Measurements from ENCODE around the gene RPS17.
A peak's percentile ranks its signal among the peaks of the same experiment; 100 is the strongest.
"Not testable (repeated sequence)": the region's sequence is repeated elsewhere in the genome, so short reads cannot be mapped to it uniquely, and the experiment has no call there.

RPS17 gene

GRCh38 chr15:82544431-82544830 is 4.2 kb upstream of the RPS17 start:
- no peaks in the 10 kb centered on the region for H3K36me3 ChIP-seq (ENCODE audit: control insufficient read depth, insufficient read depth, low read length)
- no peak overlapping the region for H3K4me3 ChIP-seq (ENCODE audit: low read length)
- H3K27me3 ChIP-seq (ENCODE audit: control insufficient read depth, insufficient read depth, low read length) = peaks cover 4% of the 10 kb centered on the region
- H3K9ac ChIP-seq (ENCODE audit: low read length) = no peak overlapping the region
- H3K4me1 ChIP-seq (ENCODE audit: control insufficient read depth, insufficient read depth, low read length) = no peaks in the 10 kb centered on the region
- H3K9me3 ChIP-seq (ENCODE audit: control insufficient read depth, low read length) = no peaks in the 10 kb centered on the region

- Histone ChIP-seq H3K27me3 (ENCODE audit: control insufficient read depth, insufficient read depth, low read length) (peaks cover 4% of the 10 kb centered on the region), H3K9ac (ENCODE audit: low read length) (no peak overlapping the region), H3K4me3 (ENCODE audit: low read length) (no peak overlapping the region), H3K36me3 (ENCODE audit: control insufficient read depth, insufficient read depth, low read length) (peaks cover 7% of the 10 kb centered on the region), H3K4me1 (ENCODE audit: control insufficient read depth, insufficient read depth, low read length) (peaks cover 7% of the 10 kb centered on the region), H3K9me3 (ENCODE audit: control insufficient read depth, low read length) (no peaks in the 10 kb centered on the region)
Observed at GRCh38 chr15:82543160-82543559, 2.9 kb upstream of the RPS17 start.

- Histone ChIP-seq H3K9me3 (ENCODE audit: control insufficient read depth, low read length) (no peaks in the 10 kb centered on the region), H3K4me1 (ENCODE audit: control insufficient read depth, insufficient read depth, low read length) (peaks cover 11% of the 10 kb centered on the region), H3K27me3 (ENCODE audit: control insufficient read depth, insufficient read depth, low read length) (peaks cover 4% of the 10 kb centered on the region), H3K4me3 (ENCODE audit: low read length) (peak overlapping the region; percentile 83), H3K36me3 (ENCODE audit: control insufficient read depth, insufficient read depth, low read length) (peaks cover 22% of the 10 kb centered on the region), H3K9ac (ENCODE audit: low read length) (peak overlapping the region; percentile 83)
Observed at GRCh38 chr15:82540984-82541431, 751 bp upstream of the RPS17 start.

- H3K27me3 ChIP-seq (ENCODE audit: control insufficient read depth, insufficient read depth, low read length) = peaks cover 3% of the 10 kb centered on the region
- peaks cover 22% of the 10 kb centered on the region for H3K36me3 ChIP-seq (ENCODE audit: control insufficient read depth, insufficient read depth, low read length)
- peak overlapping the region; percentile 86 for H3K4me3 ChIP-seq (ENCODE audit: low read length)
- H3K9me3 ChIP-seq (ENCODE audit: control insufficient read depth, low read length) = no peaks in the 10 kb centered on the region
- H3K9ac ChIP-seq (ENCODE audit: low read length) = peak overlapping the region; percentile 83
- peaks cover 11% of the 10 kb centered on the region for H3K4me1 ChIP-seq (ENCODE audit: control insufficient read depth, insufficient read depth, low read length)
Observed at GRCh38 chr15:82539691-82540054, 584 bp downstream of the RPS17 start.

- H3K36me3 ChIP-seq (ENCODE audit: control insufficient read depth, insufficient read depth, low read length) = peaks cover 22% of the 10 kb centered on the region
- no peaks in the 10 kb centered on the region for H3K27me3 ChIP-seq (ENCODE audit: control insufficient read depth, insufficient read depth, low read length)
- peak overlapping the region; percentile 86 for H3K4me3 ChIP-seq (ENCODE audit: low read length)
- H3K9me3 ChIP-seq (ENCODE audit: control insufficient read depth, low read length) = no peaks in the 10 kb centered on the region
- peaks cover 11% of the 10 kb centered on the region for H3K4me1 ChIP-seq (ENCODE audit: control insufficient read depth, insufficient read depth, low read length)
- H3K9ac ChIP-seq (ENCODE audit: low read length) = peak overlapping the region; percentile 83
Observed at GRCh38 chr15:82538961-82539690, 1.1 kb downstream of the RPS17 start.

- H3K9ac ChIP-seq (ENCODE audit: low read length) = no peak overlapping the region
- H3K27me3 ChIP-seq (ENCODE audit: control insufficient read depth, insufficient read depth, low read length) = no peaks in the 10 kb centered on the region
- peaks cover 22% of the 10 kb centered on the region for H3K36me3 ChIP-seq (ENCODE audit: control insufficient read depth, insufficient read depth, low read length)
- H3K4me1 ChIP-seq (ENCODE audit: control insufficient read depth, insufficient read depth, low read length) = peaks cover 16% of the 10 kb centered on the region
- H3K9me3 ChIP-seq (ENCODE audit: control insufficient read depth, low read length) = no peaks in the 10 kb centered on the region
- H3K4me3 ChIP-seq (ENCODE audit: low read length) = no peak overlapping the region
Observed at GRCh38 chr15:82537351-82537908, 2.8 kb downstream of the RPS17 start.

GRCh38 chr15:82536409-82537350 is 3.6 kb downstream of the RPS17 start:
- peaks cover 16% of the 10 kb centered on the region for H3K4me1 ChIP-seq (ENCODE audit: control insufficient read depth, insufficient read depth, low read length)
- H3K27me3 ChIP-seq (ENCODE audit: control insufficient read depth, insufficient read depth, low read length) = no peaks in the 10 kb centered on the region
- no peak overlapping the region for H3K9ac ChIP-seq (ENCODE audit: low read length)
- no peak overlapping the region for H3K4me3 ChIP-seq (ENCODE audit: low read length)
- peaks cover 22% of the 10 kb centered on the region for H3K36me3 ChIP-seq (ENCODE audit: control insufficient read depth, insufficient read depth, low read length)
- H3K9me3 ChIP-seq (ENCODE audit: control insufficient read depth, low read length) = no peaks in the 10 kb centered on the region

- H3K27me3 ChIP-seq (ENCODE audit: control insufficient read depth, insufficient read depth, low read length) = no peaks in the 10 kb centered on the region
- peaks cover 22% of the 10 kb centered on the region for H3K36me3 ChIP-seq (ENCODE audit: control insufficient read depth, insufficient read depth, low read length)
- H3K9me3 ChIP-seq (ENCODE audit: control insufficient read depth, low read length) = no peaks in the 10 kb centered on the region
- H3K4me3 ChIP-seq (ENCODE audit: low read length) = no peak overlapping the region
- H3K9ac ChIP-seq (ENCODE audit: low read length) = no peak overlapping the region
- H3K4me1 ChIP-seq (ENCODE audit: control insufficient read depth, insufficient read depth, low read length) = peaks cover 16% of the 10 kb centered on the region
Observed at GRCh38 chr15:82535566-82536408, 4.5 kb downstream of the RPS17 start.

- not testable (repeated sequence) for H3K9ac ChIP-seq (ENCODE audit: low read length); H3K9me3 ChIP-seq (ENCODE audit: control insufficient read depth, low read length); H3K4me3 ChIP-seq (ENCODE audit: low read length); H3K27me3 ChIP-seq (ENCODE audit: control insufficient read depth, insufficient read depth, low read length)
- peaks cover 19% of the 10 kb centered on the region for H3K4me1 ChIP-seq (ENCODE audit: control insufficient read depth, insufficient read depth, low read length)
- H3K36me3 ChIP-seq (ENCODE audit: control insufficient read depth, insufficient read depth, low read length) = peaks cover 22% of the 10 kb centered on the region
Observed at GRCh38 chr15:82535151-82535550, 5.1 kb downstream of the RPS17 start.

- Histone ChIP-seq H3K4me1 (ENCODE audit: control insufficient read depth, insufficient read depth, low read length) (peaks cover 19% of the 10 kb centered on the region), H3K36me3 (ENCODE audit: control insufficient read depth, insufficient read depth, low read length) (peaks cover 22% of the 10 kb centered on the region)
- not testable (repeated sequence) for H3K27me3 ChIP-seq (ENCODE audit: control insufficient read depth, insufficient read depth, low read length); H3K9me3 ChIP-seq (ENCODE audit: control insufficient read depth, low read length); H3K9ac ChIP-seq (ENCODE audit: low read length); H3K4me3 ChIP-seq (ENCODE audit: low read length)
Observed at GRCh38 chr15:82534457-82534861, 5.8 kb downstream of the RPS17 start.

- H3K27me3 ChIP-seq (ENCODE audit: control insufficient read depth, insufficient read depth, low read length) = no peaks in the 10 kb centered on the region
- H3K4me3 ChIP-seq (ENCODE audit: low read length) = no peak overlapping the region
- no peaks in the 10 kb centered on the region for H3K9me3 ChIP-seq (ENCODE audit: control insufficient read depth, low read length)
- H3K4me1 ChIP-seq (ENCODE audit: control insufficient read depth, insufficient read depth, low read length) = peaks cover 19% of the 10 kb centered on the region
- peaks cover 21% of the 10 kb centered on the region for H3K36me3 ChIP-seq (ENCODE audit: control insufficient read depth, insufficient read depth, low read length)
- no peak overlapping the region for H3K9ac ChIP-seq (ENCODE audit: low read length)
Observed at GRCh38 chr15:82533801-82534200, 6.5 kb downstream of the RPS17 start.
